H1 (cell line): ENCODE measurements around the gene STK39.

Source experiments
- EZH2 ChIP-seq: fragments of 200-600 bp; sonication (generic); IDR thresholded peaks from 2 replicates; pipeline ENCODE4 v1.7.1; 2012; ENCODE audit warnings: low read depth, mild to moderate bottlenecking, moderate library complexity, low read length, inconsistent platforms; ENCODE audit not compliant: severe bottlenecking
- POLR2A ChIP-seq, 2 experiments: IDR thresholded peaks; 1 replicate in 1 of 2; 2 replicates in 1 of 2; pipeline ENCODE4 v1.6.1; 2011; ENCODE audit warnings: low read depth in 2 of 2, low read length in 2 of 2, mild to moderate bottlenecking in 2 of 2; ENCODE audit errors: control extremely low read depth in 1 of 2
- POLR2AphosphoS5 ChIP-seq: IDR thresholded peaks from 2 replicates; pipeline ENCODE4 v1.6.1; 2011; ENCODE audit warnings: low read depth, low read length
- SIX5 ChIP-seq: IDR thresholded peaks from 2 replicates; pipeline ENCODE4 v1.6.1; 2011; ENCODE audit warnings: mild to moderate bottlenecking, low read depth, low read length
- SP2 ChIP-seq: IDR thresholded peaks from 2 replicates; pipeline ENCODE4 v1.6.1; 2012; ENCODE audit warnings: mild to moderate bottlenecking, low read length, inconsistent platforms
- SRF ChIP-seq: IDR thresholded peaks from 2 replicates; pipeline ENCODE4 v1.6.1; 2011; ENCODE audit warnings: mild to moderate bottlenecking, low read depth, low read length, moderate library complexity
- TCF12 ChIP-seq: IDR thresholded peaks from 2 replicates; pipeline ENCODE4 v1.6.1; 2011; ENCODE audit warnings: low read depth, mild to moderate bottlenecking, low read length
- ZNF274 ChIP-seq: IDR thresholded peaks from 2 replicates; pipeline ENCODE4 v1.7.0; 2012; ENCODE audit warnings: low read length, borderline replicate concordance; ENCODE audit errors: extremely low read depth
- TF ChIP-seq, protein P1 (sequence below), 3 experiments: IDR thresholded peaks; 1 replicate in 2 of 3; 2 replicates in 1 of 3; pipeline versions ENCODE4 v1.5.1 to v1.6.1; 2011; ENCODE audit warnings: low read length in 3 of 3, mild to moderate bottlenecking in 3 of 3, inconsistent platforms in 2 of 3, low read depth in 1 of 3, moderate library complexity in 1 of 3; ENCODE audit not compliant: insufficient read depth in 1 of 3; ENCODE audit errors: control extremely low read depth in 1 of 3

DNA sequence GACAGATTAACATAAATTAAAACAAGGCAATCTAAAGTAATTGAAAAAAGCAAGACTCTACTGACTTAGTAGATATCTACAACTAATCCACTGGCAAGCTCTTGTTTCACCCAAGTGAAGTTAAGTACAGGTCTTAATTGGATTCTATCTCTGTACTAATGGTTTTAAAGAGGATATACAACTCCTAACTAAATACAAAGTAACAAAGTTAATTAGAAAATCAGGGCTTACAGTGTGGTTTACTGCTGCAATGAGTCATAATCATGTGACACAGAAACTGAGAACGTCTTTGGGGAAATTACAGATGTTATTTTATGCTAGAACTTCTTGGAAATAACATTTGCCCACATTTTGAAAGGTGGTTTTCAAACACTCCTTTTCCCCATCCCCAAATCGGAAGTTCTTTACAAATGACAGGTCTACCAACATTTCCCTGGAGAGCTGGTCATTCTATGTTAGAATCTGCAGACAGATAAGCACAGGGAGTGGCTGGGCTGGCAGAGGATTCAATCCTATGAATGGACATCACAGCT is 245.3 kb downstream of the STK39 start:
- TF ChIP-seq TCF12 (no peak), EZH2 (no peak), ZNF274 (no peak), SP2 (no peak), SRF (no peak), SIX5 (no peak), POLR2AphosphoS5 (no peak), POLR2A (IDR thresholded peaks at IDR 0.05; ENCODE audit: control extremely low read depth in 1 of 2, low read depth in 2 of 2, low read length in 2 of 2) (no peak)
- TF ChIP-seq, protein P1, sequence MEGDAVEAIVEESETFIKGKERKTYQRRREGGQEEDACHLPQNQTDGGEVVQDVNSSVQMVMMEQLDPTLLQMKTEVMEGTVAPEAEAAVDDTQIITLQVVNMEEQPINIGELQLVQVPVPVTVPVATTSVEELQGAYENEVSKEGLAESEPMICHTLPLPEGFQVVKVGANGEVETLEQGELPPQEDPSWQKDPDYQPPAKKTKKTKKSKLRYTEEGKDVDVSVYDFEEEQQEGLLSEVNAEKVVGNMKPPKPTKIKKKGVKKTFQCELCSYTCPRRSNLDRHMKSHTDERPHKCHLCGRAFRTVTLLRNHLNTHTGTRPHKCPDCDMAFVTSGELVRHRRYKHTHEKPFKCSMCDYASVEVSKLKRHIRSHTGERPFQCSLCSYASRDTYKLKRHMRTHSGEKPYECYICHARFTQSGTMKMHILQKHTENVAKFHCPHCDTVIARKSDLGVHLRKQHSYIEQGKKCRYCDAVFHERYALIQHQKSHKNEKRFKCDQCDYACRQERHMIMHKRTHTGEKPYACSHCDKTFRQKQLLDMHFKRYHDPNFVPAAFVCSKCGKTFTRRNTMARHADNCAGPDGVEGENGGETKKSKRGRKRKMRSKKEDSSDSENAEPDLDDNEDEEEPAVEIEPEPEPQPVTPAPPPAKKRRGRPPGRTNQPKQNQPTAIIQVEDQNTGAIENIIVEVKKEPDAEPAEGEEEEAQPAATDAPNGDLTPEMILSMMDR (IDR thresholded peaks at IDR 0.05; ENCODE audit: control extremely low read depth in 1 of 3, insufficient read depth in 1 of 3, low read depth in 1 of 3, low read length in 3 of 3) = no peak
